HepG2 (cell line): Measurements from ENCODE around the gene LEF1. TPM values are rescaled to one million over a fixed set of nuclear protein-coding genes. Genes with fewer than 3 reads are reported as not detected.

ENCODE experiments used
- ATAC-seq: fragments of 200-7000 bp; cut with Tn5 transposase; 3 replicates; pipeline ENCODE4 v1.9.1; 2020; ENCODE audit warnings: mild to moderate bottlenecking, moderate library complexity
- BruUV-seq: library from RNA; stranded (reverse); fragments of 400-500 nt; replicated peaks from 2 replicates; lab custom pipeline; 2021; lab: Mats Ljungman, UMichigan
- CTCF ChIA-PET: fragments of 300-600 bp; formaldehyde crosslinking; extraction: SDS; loops from one replicate; lab custom pipeline; 2021; ENCODE audit warnings: low total read pairs, inconsistent platforms, low intra/inter-chr PET ratio; lab: Yijun Ruan, JAX
- POLR2A ChIA-PET: fragments of 350-600 bp; sonication (Branson Sonifier 250); formaldehyde crosslinking; loops from one replicate; lab custom pipeline; 2020; ENCODE audit warnings: antibody characterized with exemption, inconsistent platforms; lab: Yijun Ruan, JAX
- DNase-seq: peaks from one replicate; pipeline ENCODE4 v3.0.0-alpha.2; 2015; ENCODE audit warnings: low spot score
- FAIRE-seq: peaks from 3 replicates; lab custom pipeline; 2011; peaks lifted over from hg19 to GRCh38; lab: Jason Lieb, UNC
- H2AFZ ChIP-seq: one replicate; pipeline ENCODE4 v1.6.1; 2011; ENCODE audit warnings: low read length, inconsistent platforms
- H3K27ac ChIP-seq: fragments of 300-600 bp; 3 replicates; pipeline ENCODE4 v1.8.0; 2011; ENCODE audit warnings: mixed run types, mild to moderate bottlenecking, mixed read lengths, low read length, inconsistent platforms; ENCODE audit not compliant: insufficient read depth; ENCODE audit errors: extremely low read length
- H3K27me3 ChIP-seq, 2 experiments: fragments of 200-600 bp in 1 of 2; 2 replicates in 1 of 2; 3 replicates in 1 of 2; pipeline versions ENCODE4 v1.6.0 to v1.8.0; 2011; ENCODE audit warnings: low read length in 2 of 2, mild to moderate bottlenecking in 2 of 2, moderate library complexity in 2 of 2, inconsistent platforms in 1 of 2; ENCODE audit not compliant: insufficient read depth in 2 of 2, control insufficient read depth in 1 of 2
- H3K36me3 ChIP-seq, 2 experiments: fragments of 200-600 bp in 1 of 2; replicated peaks in 1 of 2; 2 replicates in 1 of 2; 3 replicates in 1 of 2; pipeline versions ENCODE4 v1.5.1 to v1.8.0; 2011; ENCODE audit warnings: low read length in 2 of 2, inconsistent platforms in 1 of 2; ENCODE audit not compliant: insufficient read depth in 2 of 2, control insufficient read depth in 1 of 2
- H3K4me1 ChIP-seq: 2 replicates; pipeline ENCODE4 v1.5.1; 2012; ENCODE audit warnings: low read length, inconsistent platforms; ENCODE audit not compliant: insufficient read depth
- H3K4me2 ChIP-seq: 2 replicates; pipeline ENCODE4 v1.6.0; 2011; ENCODE audit warnings: low read depth, low read length, inconsistent platforms
- H3K4me3 ChIP-seq, 3 experiments: fragments of 200-600 bp in 1 of 3; sonication (generic), shearing (Covaris generic) in 1 of 3; replicated peaks in 1 of 3; 2 replicates each; pipeline ENCODE4 v1.5.1; 2011 to 2016; ENCODE audit warnings: low read length in 3 of 3, inconsistent platforms in 2 of 3, low read depth in 2 of 3, mild to moderate bottlenecking in 2 of 3, control low read depth in 1 of 3, mixed read lengths in 1 of 3; ENCODE audit not compliant: insufficient read depth in 1 of 3
- H3K79me2 ChIP-seq: one replicate; pipeline ENCODE4 v1.6.1; 2011; ENCODE audit warnings: low read length, inconsistent platforms; ENCODE audit not compliant: insufficient read depth
- H3K9ac ChIP-seq: 2 replicates; pipeline ENCODE4 v1.6.0; 2011; ENCODE audit warnings: mild to moderate bottlenecking, low read depth, low read length, inconsistent platforms; ENCODE audit not compliant: insufficient read depth
- H3K9me3 ChIP-seq: 2 replicates; pipeline ENCODE4 v1.5.1; 2012; ENCODE audit warnings: mild to moderate bottlenecking, low read length
- H4K20me1 ChIP-seq: 2 replicates; pipeline ENCODE4 v1.6.0; 2011; ENCODE audit warnings: inconsistent platforms, mild to moderate bottlenecking, low read length, moderate library complexity; ENCODE audit not compliant: insufficient read depth
- BATF2 ChIP-seq: sonication (generic); formaldehyde crosslinking; IDR thresholded peaks from 2 replicates; pipeline ENCODE4 v1.8.0; 2022; ENCODE audit warnings: mild to moderate bottlenecking, missing genetic modification reagents, moderate library complexity
- FOXM1 ChIP-seq: sonication (generic); formaldehyde crosslinking; IDR thresholded peaks from 2 replicates; pipeline ENCODE4 v1.5.0; 2020; ENCODE audit warnings: missing genetic modification reagents
- GTF2F1 ChIP-seq: fragments of 150-350 bp; IDR thresholded peaks from 2 replicates; pipeline ENCODE4 v1.6.1; 2014; ENCODE audit warnings: low read length
- HMGA1 ChIP-seq: sonication (generic); formaldehyde crosslinking; conservative IDR thresholded peaks from 2 replicates; pipeline ENCODE4 v1.4.0; 2020; ENCODE audit warnings: missing genetic modification reagents
- MTF2 ChIP-seq: sonication (generic); formaldehyde crosslinking; IDR thresholded peaks from 2 replicates; pipeline ENCODE4 v1.5.0; 2020; ENCODE audit warnings: missing genetic modification reagents, borderline replicate concordance
- REL ChIP-seq: sonication (generic); formaldehyde crosslinking; conservative IDR thresholded peaks from 2 replicates; pipeline ENCODE4 v1.8.0; 2022; ENCODE audit warnings: mild to moderate bottlenecking, missing genetic modification reagents, moderate library complexity
- SMARCE1 ChIP-seq: fragments of 450-650 bp; IDR thresholded peaks from 2 replicates; pipeline ENCODE4 v1.6.1; 2017; ENCODE audit warnings: borderline replicate concordance
- SUZ12 ChIP-seq: fragments of 150-350 bp; IDR thresholded peaks from 2 replicates; pipeline ENCODE4 v1.6.1; 2014; ENCODE audit warnings: low read depth, low read length
- TEF ChIP-seq: sonication (generic); formaldehyde crosslinking; IDR thresholded peaks from 2 replicates; pipeline ENCODE4 v1.5.0; 2020; ENCODE audit warnings: missing genetic modification reagents
- YEATS2 ChIP-seq: sonication (generic); formaldehyde crosslinking; IDR thresholded peaks from 2 replicates; pipeline ENCODE4 v1.4.0; 2020; ENCODE audit warnings: missing genetic modification reagents, borderline replicate concordance
- ZBTB44 ChIP-seq: sonication (generic); formaldehyde crosslinking; IDR thresholded peaks from 2 replicates; pipeline ENCODE4 v1.4.0; 2020; ENCODE audit warnings: missing genetic modification reagents
- ZNF207 ChIP-seq: fragments of 450-650 bp; IDR thresholded peaks from 2 replicates; pipeline ENCODE4 v1.6.1; 2016; ENCODE audit warnings: antibody characterized with exemption, borderline replicate concordance
- ZNF256 ChIP-seq: sonication (generic); formaldehyde crosslinking; conservative IDR thresholded peaks from 2 replicates; pipeline ENCODE4 v1.4.0; 2020; ENCODE audit warnings: missing genetic modification reagents
- ZNF605 ChIP-seq: sonication (generic); formaldehyde crosslinking; IDR thresholded peaks from 2 replicates; pipeline ENCODE4 v1.8.0; 2022; ENCODE audit warnings: mild to moderate bottlenecking, missing genetic modification reagents
- ZNF792 ChIP-seq: IDR thresholded peaks from 2 replicates; pipeline ENCODE4 v1.6.1; 2016
- ZNF891 ChIP-seq: sonication (generic); formaldehyde crosslinking; IDR thresholded peaks from 2 replicates; pipeline ENCODE4 v1.5.0; 2020; ENCODE audit warnings: mild to moderate bottlenecking, missing genetic modification reagents
- WGBS: methylation state at CpG from one replicate; pipeline ENCODE4 v1.1.6; 2017; ENCODE audit warnings: low lambda C conversion rate; 5-methylcytosine and 5-hydroxymethylcytosine counted together
- in situ Hi-C: cut with HindIII; loops from 2 replicates; pipeline ENCODE4 v1.10.0; 2017; ENCODE audit warnings: low pct_unique_long_range_greater_than_20kb; ENCODE audit not compliant: extremely low pct_ligation_motif_present
- intact Hi-C: fragments of 100-400 bp; cut with micrococcal nuclease; formaldehyde crosslinking; loops from one replicate; pipeline ENCODE4 v1.10.0; 2022; ENCODE audit not compliant: unreplicated experiment
- polyA plus RNA-seq, 8 experiments: library from polyadenylated mRNA; depleted of rRNA in 3 of 8; stranded (reverse) in 7 of 8; unstranded in 1 of 8; fragments of >200 nt; fragmentation: Illumina TruSeq in 4 of 8; extraction: Trizol in 4 of 8; gene quantifications; 2 replicates each; pipeline versions ENCODE4 v1.2.1 to v1.2.3, GENCODE V29; 2011 to 2016; ENCODE audit warnings: low read depth in 4 of 8, missing spikeins in 1 of 8, mixed read lengths in 1 of 8; ENCODE audit not compliant: insufficient read depth in 1 of 8
- total RNA-seq, 5 experiments: library from RNA; depleted of rRNA; stranded (reverse); fragments of >200 nt; fragmentation: Illumina TruSeq; extraction: Trizol; gene quantifications; 2 replicates each; pipeline ENCODE4 v1.2.3, GENCODE V29; 2016; ENCODE audit warnings: low read depth in 1 of 5
- TF ChIP-seq, protein P1 (sequence below): sonication (generic); formaldehyde crosslinking; IDR thresholded peaks from 2 replicates; pipeline ENCODE4 v1.5.0; 2020; ENCODE audit warnings: mild to moderate bottlenecking, missing genetic modification reagents
- TF ChIP-seq, protein P2 (sequence below): sonication (generic); formaldehyde crosslinking; IDR thresholded peaks from 2 replicates; pipeline ENCODE4 v1.5.1; 2020; ENCODE audit warnings: missing genetic modification reagents, mild to moderate bottlenecking, borderline replicate concordance

The LEF1 gene
- total and polyA plus RNA-seq, 2 of the 13 experiments (the other 11 are each of a cell fraction or from before 2014, with no cell fraction given): 0.22 to 0.29 TPM

- TF ChIP-seq, protein P1, sequence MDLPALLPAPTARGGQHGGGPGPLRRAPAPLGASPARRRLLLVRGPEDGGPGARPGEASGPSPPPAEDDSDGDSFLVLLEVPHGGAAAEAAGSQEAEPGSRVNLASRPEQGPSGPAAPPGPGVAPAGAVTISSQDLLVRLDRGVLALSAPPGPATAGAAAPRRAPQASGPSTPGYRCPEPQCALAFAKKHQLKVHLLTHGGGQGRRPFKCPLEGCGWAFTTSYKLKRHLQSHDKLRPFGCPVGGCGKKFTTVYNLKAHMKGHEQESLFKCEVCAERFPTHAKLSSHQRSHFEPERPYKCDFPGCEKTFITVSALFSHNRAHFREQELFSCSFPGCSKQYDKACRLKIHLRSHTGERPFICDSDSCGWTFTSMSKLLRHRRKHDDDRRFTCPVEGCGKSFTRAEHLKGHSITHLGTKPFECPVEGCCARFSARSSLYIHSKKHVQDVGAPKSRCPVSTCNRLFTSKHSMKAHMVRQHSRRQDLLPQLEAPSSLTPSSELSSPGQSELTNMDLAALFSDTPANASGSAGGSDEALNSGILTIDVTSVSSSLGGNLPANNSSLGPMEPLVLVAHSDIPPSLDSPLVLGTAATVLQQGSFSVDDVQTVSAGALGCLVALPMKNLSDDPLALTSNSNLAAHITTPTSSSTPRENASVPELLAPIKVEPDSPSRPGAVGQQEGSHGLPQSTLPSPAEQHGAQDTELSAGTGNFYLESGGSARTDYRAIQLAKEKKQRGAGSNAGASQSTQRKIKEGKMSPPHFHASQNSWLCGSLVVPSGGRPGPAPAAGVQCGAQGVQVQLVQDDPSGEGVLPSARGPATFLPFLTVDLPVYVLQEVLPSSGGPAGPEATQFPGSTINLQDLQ (CRISPR knock-in tag): no peak
- TF ChIP-seq SUZ12 (no peak), MTF2 (CRISPR knock-in tag) (no peak), ZNF792 (CRISPR knock-in tag) (no peak), GTF2F1 (no peak), REL (CRISPR knock-in tag) (no peak), ZNF891 (no peak)
Observed at GRCh38 chr4:108213723-108214122, 45.0 kb upstream of the LEF1 start (continued).

DNA sequence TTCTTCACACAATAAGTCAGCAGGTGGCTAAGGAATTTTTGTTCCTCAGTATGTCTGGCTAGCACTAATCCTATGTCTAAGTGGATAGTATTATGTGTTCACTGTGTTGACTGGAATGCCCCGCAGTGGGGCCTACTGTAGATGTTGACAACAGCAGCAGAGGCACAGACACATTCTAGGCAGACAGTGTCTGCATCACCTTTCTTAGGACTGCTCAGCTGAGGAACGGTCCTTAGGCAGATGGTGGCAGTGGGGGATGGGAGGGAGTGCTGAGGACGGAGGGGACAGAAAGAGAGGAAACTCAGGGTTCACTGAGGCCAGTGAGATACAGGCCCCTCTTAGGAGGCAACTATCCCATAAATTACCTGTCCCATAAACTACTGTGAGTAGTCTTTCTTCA, 44.6 kb upstream of the LEF1 start:
- no peaks in the 10 kb centered on the region for H3K79me2 ChIP-seq
- peaks cover 8% of the 10 kb centered on the region; the same call in 1 of the 2 replicates for H3K4me1 ChIP-seq
- BruUV-seq: no TSS peak
- 22% methylated on average over 2 of the region's 3 CpGs for WGBS
- H3K36me3 ChIP-seq: no peaks in the 10 kb centered on the region
- H3K4me3 ChIP-seq: no peak overlapping the region
- H3K4me2 ChIP-seq: no peak overlapping the region
- FAIRE-seq (no peak), DNase-seq (no peak), ATAC-seq (no peak)
- H3K27ac ChIP-seq: no peak overlapping the region
- H4K20me1 ChIP-seq: no peaks in the 10 kb centered on the region
- H2AFZ ChIP-seq: no peak overlapping the region
- no peak overlapping the region for H3K9ac ChIP-seq
- CTCF ChIA-PET: no interaction called here
- intact Hi-C loops: no loop called here
- H3K27me3 ChIP-seq: no peaks in the 10 kb centered on the region
- no peaks in the 10 kb centered on the region for H3K9me3 ChIP-seq
- POLR2A ChIA-PET: no interaction called here
- in situ Hi-C loops: no loop called here
- no peak for TF ChIP-seq TEF (CRISPR knock-in tag)
- no peak for TF ChIP-seq ZNF605 (CRISPR knock-in tag)
- TF ChIP-seq, protein P2, sequence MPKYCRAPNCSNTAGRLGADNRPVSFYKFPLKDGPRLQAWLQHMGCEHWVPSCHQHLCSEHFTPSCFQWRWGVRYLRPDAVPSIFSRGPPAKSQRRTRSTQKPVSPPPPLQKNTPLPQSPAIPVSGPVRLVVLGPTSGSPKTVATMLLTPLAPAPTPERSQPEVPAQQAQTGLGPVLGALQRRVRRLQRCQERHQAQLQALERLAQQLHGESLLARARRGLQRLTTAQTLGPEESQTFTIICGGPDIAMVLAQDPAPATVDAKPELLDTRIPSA (CRISPR knock-in tag): no peak
- no peak for TF ChIP-seq HMGA1 (CRISPR knock-in tag)
- TF ChIP-seq YEATS2: no peak
- TF ChIP-seq ZNF207: no peak
- TF ChIP-seq FOXM1 (CRISPR knock-in tag): no peak
- no peak for TF ChIP-seq BATF2 (CRISPR knock-in tag)
- no peak for TF ChIP-seq ZNF256
- TF ChIP-seq ZBTB44 (CRISPR knock-in tag): no peak
- no peak for TF ChIP-seq SMARCE1
